ENCODE data around the gene TEPSIN. TPM values are rescaled to one million over a fixed set of nuclear protein-coding genes. Genes with fewer than 3 reads are reported as not detected.

TEPSIN gene
- total and polyA plus RNA-seq, 8 donors, result 15.9 to 41.2 (median 21.7) TPM

GRCh38 chr17:81219476-81220180, 19.2 kb downstream of the TEPSIN start:
- no peak for TF ChIP-seq CTCF (IDR thresholded peaks at IDR 0.05)
- Histone ChIP-seq H3K27me3 (no peaks in the 10 kb centered on the region), H3K27ac (no peak overlapping the region), H3K36me3 (peaks cover 0 to 14% of the 10 kb centered on the region in 2 donors), H3K4me1 (peaks cover 8 to 25% of the 10 kb centered on the region in 2 donors), H3K4me3 (no peak overlapping the region), H3K9me3 (no peaks in the 10 kb centered on the region)
- DNase-seq, result no peak
- intact Hi-C loops (cut with DNase I), result no loop called here
- ATAC-seq, result no peak

GRCh38 chr17:81218991-81219390, 19.9 kb downstream of the TEPSIN start:
- Histone ChIP-seq H3K27ac (no peak overlapping the region), H3K9me3 (no peaks in the 10 kb centered on the region), H3K36me3 (peaks cover 0 to 14% of the 10 kb centered on the region in 2 donors), H3K27me3 (no peaks in the 10 kb centered on the region), H3K4me3 (no peak overlapping the region), H3K4me1 (peaks cover 8 to 24% of the 10 kb centered on the region in 2 donors)
- intact Hi-C loops (cut with DNase I), result no loop called here
- ATAC-seq (no peak), DNase-seq (no peak)
- TF ChIP-seq CTCF (IDR thresholded peaks at IDR 0.05), result no peak

GRCh38 chr17:81218459-81218858, 20.4 kb downstream of the TEPSIN start:
- DNase-seq (peak in 1 of 4 donors; percentile 69), ATAC-seq (no peak)
- H3K27me3 ChIP-seq, result no peaks in the 10 kb centered on the region
- H3K9me3 ChIP-seq, result no peaks in the 10 kb centered on the region
- no peak overlapping the region for H3K27ac ChIP-seq
- H3K36me3 ChIP-seq, result peaks cover 0 to 14% of the 10 kb centered on the region in 2 donors
- no peak for TF ChIP-seq CTCF (IDR thresholded peaks at IDR 0.05)
- intact Hi-C loops (cut with DNase I), result no loop called here
- no peak overlapping the region for H3K4me3 ChIP-seq
- H3K4me1 ChIP-seq, result peaks cover 8 to 19% of the 10 kb centered on the region in 2 donors

GRCh38 chr17:81217491-81217890, 21.4 kb downstream of the TEPSIN start:
- Histone ChIP-seq H3K4me3 (no peak overlapping the region), H3K27ac (no peak overlapping the region), H3K9me3 (no peaks in the 10 kb centered on the region), H3K27me3 (no peaks in the 10 kb centered on the region), H3K36me3 (peaks cover 0 to 14% of the 10 kb centered on the region in 2 donors), H3K4me1 (peaks cover 8 to 14% of the 10 kb centered on the region in 2 donors)
- ATAC-seq, result no peak
- DNase-seq, result no peak
- intact Hi-C loops (cut with DNase I), result no loop called here
- TF ChIP-seq CTCF (IDR thresholded peaks at IDR 0.05), result no peak

- ATAC-seq (no peak), DNase-seq (no peak)
- H3K27me3 ChIP-seq, result no peaks in the 10 kb centered on the region
- H3K36me3 ChIP-seq, result peaks cover 0 to 4% of the 10 kb centered on the region in 2 donors
- H3K4me1 ChIP-seq, result no peaks in the 10 kb centered on the region
- H3K27ac ChIP-seq, result no peak overlapping the region
- no peak overlapping the region for H3K4me3 ChIP-seq
- H3K9me3 ChIP-seq, result no peaks in the 10 kb centered on the region
- intact Hi-C loops (cut with DNase I), result no loop called here
- TF ChIP-seq CTCF (IDR thresholded peaks at IDR 0.05), result no peak
Observed at GRCh38 chr17:81213978-81214377, 24.9 kb downstream of the TEPSIN start.

All from left lung (tissue), 10 donors.